Hematopoietic multipotent progenitor cell treated with erythropoietin and hydrocortisone succinate and interleukin-3 and kit ligand, for 4 days (in vitro differentiated cells): ENCODE results near the gene ORM2.

Experiments
- DNase-seq: peaks from one replicate; pipeline ENCODE4 v3.0.0-alpha.2; 2015

ORM2 gene

GRCh38 chr9:114355821-114356220 lies 26.2 kb downstream of the ORM2 start:
- DNase-seq: no peak

GRCh38 chr9:114356792-114357191 lies 27.1 kb downstream of the ORM2 start:
- DNase-seq: no peak

- DNase-seq: no peak
Measured at GRCh38 chr9:114357360-114357759, 27.7 kb downstream of the ORM2 start.

DNA sequence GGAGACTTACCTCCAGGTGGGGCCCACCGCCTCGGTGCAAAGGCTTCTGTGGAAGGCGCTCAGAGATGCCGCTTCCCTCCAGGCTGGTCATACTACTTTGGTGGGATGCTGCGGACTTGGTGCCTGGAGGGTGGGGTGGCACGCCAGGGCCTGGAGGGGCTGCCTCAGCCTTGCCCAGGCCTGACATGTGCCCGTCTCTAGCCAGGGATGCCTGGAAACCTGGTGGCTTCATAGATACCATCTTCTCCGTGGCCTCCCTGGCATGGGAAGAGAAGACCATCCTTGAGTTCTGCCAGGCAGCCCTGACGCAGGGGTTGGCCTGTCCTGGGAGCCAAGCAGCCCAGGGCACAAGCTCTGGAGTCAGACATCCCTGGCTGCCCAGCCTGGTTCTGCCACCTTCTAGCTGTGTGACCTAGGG lies 28.3 kb downstream of the ORM2 start:
- DNase-seq: no peak

DNA sequence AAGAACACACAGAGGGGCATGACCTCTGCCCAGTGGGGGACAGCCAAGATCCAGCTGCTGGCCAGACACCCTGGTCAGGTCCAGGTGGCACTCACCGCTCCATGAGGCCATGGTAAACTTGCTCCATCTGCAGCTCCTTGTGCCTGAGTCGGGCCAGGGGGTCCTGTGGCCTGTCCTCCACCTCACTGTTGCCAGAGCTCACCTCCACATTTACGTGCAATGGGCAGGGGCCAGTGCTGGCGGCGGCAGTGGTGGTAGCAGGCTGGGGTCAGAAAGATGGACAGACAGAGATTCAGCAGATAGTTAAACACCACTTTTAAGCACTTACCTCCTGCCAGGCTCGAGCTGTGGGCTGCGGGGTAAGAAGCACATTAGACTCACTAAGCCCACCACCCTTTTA lies 30.1 kb downstream of the ORM2 start:
- no peak for DNase-seq

GRCh38 chr9:114361542-114361941 lies 31.9 kb downstream of the ORM2 start:
- DNase-seq: no peak

DNA sequence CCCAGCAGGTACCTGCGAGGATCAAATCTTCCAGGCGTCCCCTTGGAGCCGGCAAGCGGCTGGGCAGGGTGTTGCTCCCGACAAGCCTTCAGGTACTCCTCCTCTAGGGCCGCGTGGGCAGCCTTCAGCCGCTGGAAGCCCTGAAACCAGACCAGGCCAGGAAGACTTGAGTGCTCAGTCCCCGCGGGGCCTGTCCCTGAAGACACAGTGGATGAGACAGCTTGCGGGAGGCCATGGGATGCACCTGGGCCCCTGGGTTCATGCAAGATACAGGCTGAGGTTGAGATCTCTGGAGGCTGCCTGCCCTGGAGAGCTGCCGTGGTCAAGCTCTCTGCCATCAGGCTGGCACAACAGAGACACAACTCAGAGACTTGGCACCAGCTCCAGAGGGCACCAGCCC lies 32.7 kb downstream of the ORM2 start:
- DNase-seq: no peak

DNA sequence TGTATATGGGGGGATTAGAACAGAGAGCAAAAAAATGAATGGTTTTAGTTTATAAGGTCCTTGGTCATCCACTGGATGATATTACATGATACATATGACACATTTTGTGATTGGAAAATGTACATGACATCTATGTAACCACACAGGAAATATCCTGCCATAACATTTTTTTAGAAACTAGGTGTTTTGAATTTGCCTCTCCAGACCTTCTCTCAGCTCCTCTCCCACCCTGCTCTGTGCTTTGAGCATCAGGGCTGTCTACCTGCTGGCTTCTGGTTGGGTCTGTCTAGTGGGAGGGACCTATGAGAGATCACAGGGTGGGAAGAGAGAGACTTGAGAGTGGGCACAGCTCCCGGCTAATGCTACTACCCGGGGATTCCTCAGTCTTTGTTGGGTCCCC lies 33.8 kb downstream of the ORM2 start:
- no peak for DNase-seq

DNA sequence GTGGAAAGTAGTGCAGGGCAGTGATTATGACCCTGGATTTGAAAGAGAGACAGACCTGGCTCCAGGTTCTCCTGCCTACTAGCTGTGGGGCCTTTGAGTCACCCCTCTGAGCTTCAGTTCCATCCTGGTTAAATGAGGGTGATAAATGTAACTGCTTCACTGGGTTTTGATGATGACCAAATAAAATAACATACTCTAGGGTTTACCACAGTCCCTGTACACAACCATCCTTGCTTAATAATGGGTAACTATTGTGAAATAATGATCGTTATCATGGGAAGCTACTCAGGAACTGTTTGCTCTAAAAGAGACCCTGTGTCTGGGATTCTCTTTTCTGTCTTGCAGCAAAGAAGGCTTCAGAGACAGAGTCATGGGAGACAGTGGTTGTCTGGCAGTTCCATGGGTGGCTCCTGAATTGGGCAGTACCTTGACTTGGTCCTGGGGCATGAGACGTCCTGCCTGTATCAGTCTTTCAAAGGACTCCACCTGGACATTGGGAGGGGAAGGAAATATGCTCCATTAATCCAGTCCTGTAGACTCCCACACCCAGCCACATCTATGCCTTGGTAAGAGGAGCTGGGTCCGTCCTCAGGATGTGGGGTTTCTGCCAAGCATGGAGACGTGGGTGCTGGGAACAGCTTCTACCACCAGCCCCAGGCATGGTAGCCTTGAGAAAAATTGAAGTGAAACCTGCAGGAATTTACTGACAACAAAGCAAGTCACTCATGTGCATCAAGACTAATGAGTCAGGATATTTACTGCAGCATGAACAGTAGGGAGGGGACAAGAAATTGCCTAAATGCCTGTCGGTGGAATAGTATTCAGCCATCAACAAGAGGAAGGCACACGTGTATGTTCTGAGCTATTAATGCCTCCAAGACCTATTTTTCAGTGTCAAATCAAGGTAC lies 34.7 kb downstream of the ORM2 start:
- DNase-seq: peak; percentile 86

- no peak for DNase-seq
Measured at GRCh38 chr9:114365194-114365593, 35.5 kb downstream of the ORM2 start.

- peak; percentile 59 for DNase-seq
Measured at GRCh38 chr9:114366334-114367128, 36.9 kb downstream of the ORM2 start.

GRCh38 chr9:114367366-114367765 lies 37.7 kb downstream of the ORM2 start:
- no peak for DNase-seq

DNA sequence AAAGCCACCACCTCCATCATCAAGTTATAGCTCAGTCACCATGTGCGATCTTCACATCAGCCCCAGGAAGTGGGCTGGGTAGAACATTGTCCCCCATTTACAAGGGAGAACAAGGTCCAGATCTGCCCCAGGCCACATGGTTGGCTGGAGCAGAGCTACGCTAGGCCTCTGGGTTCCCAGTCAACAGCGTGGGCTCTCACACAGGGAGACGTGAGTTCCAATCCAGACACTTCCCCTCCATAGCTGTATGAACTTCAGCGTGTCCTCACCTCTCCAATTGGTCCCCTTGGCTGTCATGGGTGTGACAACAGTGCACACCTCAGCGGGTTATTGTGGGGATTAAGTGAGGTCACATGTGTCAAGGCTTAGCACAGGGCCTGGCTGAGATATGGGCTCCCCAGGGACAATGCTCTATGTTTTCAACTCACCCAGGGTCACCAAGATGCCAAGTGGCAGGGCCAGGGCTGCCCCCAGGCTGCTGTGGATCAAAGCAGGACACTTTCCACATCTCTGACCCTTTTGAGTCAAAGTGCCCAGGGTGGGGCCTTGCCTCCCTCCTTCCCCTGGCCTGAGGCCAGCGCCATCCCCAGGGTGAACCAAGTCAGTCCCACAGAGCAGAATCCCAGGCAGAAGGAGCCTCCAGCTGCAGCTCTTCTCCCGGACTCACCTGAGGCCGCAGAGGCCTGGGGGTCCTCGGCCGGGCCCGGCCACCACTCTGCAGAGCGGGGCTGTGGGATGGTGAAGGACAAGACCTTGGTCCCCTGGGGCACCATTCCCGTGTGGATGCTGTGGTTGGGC lies 38.3 kb downstream of the ORM2 start:
- DNase-seq: no peak

DNA sequence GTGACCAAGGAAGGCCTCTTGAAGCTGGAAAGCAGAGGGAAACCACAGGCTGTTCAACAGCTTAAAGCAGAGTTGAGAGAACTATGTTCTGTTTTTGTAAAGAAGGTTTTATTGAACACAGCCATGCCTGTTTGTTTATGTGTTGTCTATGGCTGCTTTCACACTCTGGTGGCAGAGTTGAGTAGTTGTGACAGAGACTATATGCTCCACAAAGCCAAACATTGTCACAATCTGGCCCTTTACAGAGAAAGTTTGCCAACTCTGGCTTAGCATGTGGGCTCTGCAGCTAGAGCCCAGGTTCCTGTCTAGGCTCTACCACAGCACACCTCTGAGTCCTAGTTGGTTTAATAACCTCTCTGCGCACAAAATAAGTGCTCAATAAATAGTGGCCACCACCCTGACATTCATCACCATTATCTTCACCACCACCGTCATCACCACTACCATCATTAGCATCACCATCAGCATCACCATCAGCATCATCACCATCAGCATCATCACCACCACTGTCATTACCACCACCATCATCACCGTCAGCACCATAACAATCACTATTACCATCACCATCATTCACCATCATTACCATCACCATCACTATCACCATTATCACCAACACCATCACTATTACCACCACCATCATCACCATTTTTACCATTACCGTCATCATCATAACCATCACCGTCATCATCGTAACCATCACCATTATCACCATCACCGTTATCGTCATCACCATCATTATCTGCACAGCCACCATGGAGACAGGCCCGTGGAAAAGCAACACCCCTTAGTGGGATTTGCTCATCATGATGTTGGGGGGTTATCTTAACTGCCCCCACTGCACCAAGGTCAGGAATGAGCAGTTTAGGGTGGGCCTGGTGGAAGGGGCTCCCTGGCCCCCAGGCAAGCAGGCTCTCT lies 39.8 kb downstream of the ORM2 start:
- DNase-seq: no peak

DNA sequence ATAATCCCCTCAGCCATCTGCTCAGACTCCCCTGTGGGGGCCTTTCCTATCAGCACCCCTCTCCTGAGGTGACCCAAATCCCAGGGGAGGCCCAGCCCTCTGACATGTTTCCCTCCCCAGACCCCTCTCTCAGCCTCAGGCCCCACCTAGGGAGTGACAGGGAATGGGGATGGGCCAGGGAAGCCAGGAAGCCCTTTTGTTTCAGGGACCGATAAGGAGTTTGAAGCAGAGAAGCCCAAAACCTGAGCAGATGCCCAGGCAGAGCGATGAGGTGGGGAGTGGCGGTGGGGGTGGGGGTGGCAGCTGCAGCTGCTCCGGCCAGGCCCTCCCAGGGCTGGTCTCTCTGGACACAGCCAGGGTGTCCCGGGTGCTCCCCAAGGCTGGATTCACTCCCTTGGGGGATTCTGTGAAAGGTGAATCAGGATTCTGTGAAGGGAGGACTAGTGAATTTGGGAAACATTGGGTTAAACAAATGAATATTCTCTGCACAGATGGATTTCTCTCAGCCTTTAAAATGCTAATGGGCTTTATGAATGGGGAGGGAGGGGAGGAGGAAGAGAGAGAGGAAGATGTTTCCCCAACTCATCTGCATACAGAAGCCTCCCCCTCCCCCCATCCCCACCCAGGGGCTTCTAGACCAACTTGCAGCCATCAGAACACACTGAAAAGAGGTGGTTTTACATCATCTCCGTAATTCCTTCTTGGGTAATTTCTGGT lies 40.7 kb downstream of the ORM2 start:
- no peak for DNase-seq

- no peak for DNase-seq
Measured at GRCh38 chr9:114370968-114371320, 41.3 kb downstream of the ORM2 start.

GRCh38 chr9:114371343-114371944 lies 41.8 kb downstream of the ORM2 start:
- no peak for DNase-seq

- DNase-seq: peak; percentile 91
Measured at GRCh38 chr9:114371973-114372917, 42.6 kb downstream of the ORM2 start.

- peak; percentile 96 for DNase-seq
Measured at GRCh38 chr9:114372921-114373448, 43.3 kb downstream of the ORM2 start.
